Measurements from ENCODE around the gene UBQLN1.

The UBQLN1 gene

GRCh38 chr9:83677596-83677995 lies 30.2 kb downstream of the UBQLN1 start:
- Mint-ChIP-seq H3K4me3 (no peak overlapping the region), H3K27me3 (ENCODE audit: low read depth) (no peaks in the 10 kb centered on the region), H3K27ac (no peak overlapping the region), H3K9me3 (no peaks in the 10 kb centered on the region), H3K36me3 (ENCODE audit: low read depth) (peaks cover 67% of the 10 kb centered on the region), H3K4me1 (no peaks in the 10 kb centered on the region)
- TF ChIP-seq CTCF (IDR thresholded peaks at IDR 0.05; ENCODE audit: unreplicated experiment in 3 of 3) = no peak

DNA sequence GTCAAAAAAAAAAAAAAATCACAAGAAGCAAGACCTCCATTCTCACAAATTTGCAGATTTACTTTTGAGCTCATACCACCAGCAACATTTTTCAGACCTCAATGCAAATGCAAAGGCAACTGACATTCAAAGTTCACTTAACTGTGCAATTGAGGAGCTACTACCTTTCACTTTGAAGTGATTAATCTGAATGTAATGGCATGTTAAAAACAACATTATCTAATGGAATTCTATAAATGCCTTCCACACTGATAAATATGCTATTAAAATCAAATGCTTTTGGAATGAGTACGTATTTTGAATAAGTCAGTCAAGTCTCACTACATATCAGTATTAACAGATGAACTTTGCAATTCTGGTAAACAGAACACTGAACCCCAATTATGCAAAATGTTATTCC lies 32.3 kb downstream of the UBQLN1 start:
- H3K9me3 Mint-ChIP-seq = no peaks in the 10 kb centered on the region
- no peak overlapping the region for H3K4me3 Mint-ChIP-seq
- H3K4me1 Mint-ChIP-seq = no peaks in the 10 kb centered on the region
- H3K27ac Mint-ChIP-seq = no peak overlapping the region
- H3K27me3 Mint-ChIP-seq (ENCODE audit: low read depth) = no peaks in the 10 kb centered on the region
- TF ChIP-seq CTCF (IDR thresholded peaks at IDR 0.05; ENCODE audit: unreplicated experiment in 3 of 3) = no peak
- peaks cover 75% of the 10 kb centered on the region for H3K36me3 Mint-ChIP-seq (ENCODE audit: low read depth)

- no peaks in the 10 kb centered on the region for H3K9me3 Mint-ChIP-seq
Observed at GRCh38 chr9:83671451-83671850, 36.3 kb downstream of the UBQLN1 start.

DNA sequence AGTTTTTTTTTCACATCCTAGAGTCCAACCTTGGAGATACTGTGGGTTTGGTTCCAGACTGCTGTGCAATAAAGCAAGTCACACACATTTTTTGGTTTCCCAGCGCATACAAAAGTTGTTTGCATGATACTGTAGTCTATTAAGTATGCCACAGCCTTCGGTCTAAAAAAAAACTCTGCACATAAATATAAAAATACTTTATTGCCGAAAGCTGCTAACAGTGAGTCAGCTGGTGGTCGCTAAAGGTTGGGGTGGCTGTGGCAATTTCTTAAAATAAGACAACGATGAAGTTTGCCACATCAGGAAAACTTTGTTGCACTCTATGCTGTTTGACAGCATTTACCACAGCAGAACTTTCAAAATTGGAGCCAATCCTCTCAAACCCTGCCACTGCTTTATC lies 37.4 kb downstream of the UBQLN1 start:
- no peak for TF ChIP-seq CTCF (IDR thresholded peaks at IDR 0.05; ENCODE audit: unreplicated experiment in 3 of 3)
- Mint-ChIP-seq H3K4me1 (no peaks in the 10 kb centered on the region), H3K27ac (no peak overlapping the region), H3K27me3 (ENCODE audit: low read depth) (no peaks in the 10 kb centered on the region), H3K4me3 (no peak overlapping the region), H3K36me3 (ENCODE audit: low read depth) (peaks cover 61% of the 10 kb centered on the region), H3K9me3 (no peaks in the 10 kb centered on the region)

More at GRCh38 chr9:83671451-83671850, 36.3 kb downstream of the UBQLN1 start:
- peaks cover 57% of the 10 kb centered on the region for H3K36me3 Mint-ChIP-seq (ENCODE audit: low read depth)
- H3K4me1 Mint-ChIP-seq = no peaks in the 10 kb centered on the region
- H3K4me3 Mint-ChIP-seq = no peak overlapping the region
- H3K27me3 Mint-ChIP-seq (ENCODE audit: low read depth) = no peaks in the 10 kb centered on the region
- no peak for TF ChIP-seq CTCF (IDR thresholded peaks at IDR 0.05; ENCODE audit: unreplicated experiment in 3 of 3)
- H3K27ac Mint-ChIP-seq = no peak overlapping the region

DNA sequence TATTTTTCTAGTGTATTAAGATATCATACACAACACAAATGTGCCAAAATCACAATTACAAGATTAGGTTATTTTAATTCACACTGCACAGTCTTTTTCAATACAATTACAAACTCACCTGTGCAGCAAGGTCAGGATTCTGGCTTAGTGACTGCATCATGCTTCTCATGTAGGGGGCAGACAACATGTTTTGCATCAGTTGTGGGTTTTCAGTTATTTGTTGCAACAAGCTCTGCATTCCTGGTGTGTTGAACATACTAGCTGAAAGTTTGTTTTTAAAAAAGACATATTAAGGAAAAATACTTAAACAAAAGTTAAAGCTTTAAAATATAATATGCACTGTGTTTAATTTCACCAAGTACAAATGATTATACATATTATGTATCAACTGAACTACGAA lies 38.7 kb downstream of the UBQLN1 start:
- Mint-ChIP-seq H3K27me3 (ENCODE audit: low read depth) (no peaks in the 10 kb centered on the region), H3K9me3 (no peaks in the 10 kb centered on the region), H3K4me3 (no peak overlapping the region), H3K36me3 (ENCODE audit: low read depth) (peaks cover 59% of the 10 kb centered on the region), H3K27ac (no peak overlapping the region), H3K4me1 (no peaks in the 10 kb centered on the region)
- no peak for TF ChIP-seq CTCF (IDR thresholded peaks at IDR 0.05; ENCODE audit: unreplicated experiment in 3 of 3)

- Mint-ChIP-seq H3K4me3 (no peak overlapping the region), H3K36me3 (ENCODE audit: low read depth) (peaks cover 59% of the 10 kb centered on the region), H3K27ac (no peak overlapping the region), H3K4me1 (no peaks in the 10 kb centered on the region), H3K27me3 (ENCODE audit: low read depth) (no peaks in the 10 kb centered on the region), H3K9me3 (no peaks in the 10 kb centered on the region)
- no peak for TF ChIP-seq CTCF (IDR thresholded peaks at IDR 0.05; ENCODE audit: unreplicated experiment in 3 of 3)
Observed at GRCh38 chr9:83665580-83666200, 42.1 kb downstream of the UBQLN1 start.
